GM18870 (cell line): ENCODE data around the gene CENPX.

Experiments used
- ATAC-seq: cut with Tn5 transposase; IDR thresholded peaks from one replicate; pipeline ENCODE4 v1.9.1; 2021; ENCODE audit warnings: moderate library complexity; ENCODE audit not compliant: unreplicated experiment

The CENPX gene

GRCh38 chr17:81980707-81981343 lies 41.9 kb downstream of the CENPX start:
- no peak for ATAC-seq

DNA sequence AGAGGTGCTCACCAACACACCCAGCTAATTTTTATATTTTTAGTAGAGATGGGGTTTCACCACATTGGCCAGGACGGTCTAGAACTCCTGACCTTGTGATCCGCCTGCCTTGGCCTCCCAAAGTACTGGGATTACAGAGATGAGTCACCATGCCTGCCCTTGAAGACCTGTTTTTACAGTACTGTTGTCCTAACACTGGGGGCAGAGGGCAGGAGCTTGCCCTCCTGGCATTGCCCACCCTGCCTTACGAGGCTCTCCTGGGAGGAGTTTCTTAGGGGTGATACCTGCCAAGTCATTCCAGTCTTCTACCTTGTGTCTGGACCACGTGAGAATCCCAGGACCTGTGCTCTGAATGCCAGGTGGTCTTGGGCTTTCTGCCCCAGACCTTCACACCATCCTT lies 42.6 kb downstream of the CENPX start:
- no peak for ATAC-seq

DNA sequence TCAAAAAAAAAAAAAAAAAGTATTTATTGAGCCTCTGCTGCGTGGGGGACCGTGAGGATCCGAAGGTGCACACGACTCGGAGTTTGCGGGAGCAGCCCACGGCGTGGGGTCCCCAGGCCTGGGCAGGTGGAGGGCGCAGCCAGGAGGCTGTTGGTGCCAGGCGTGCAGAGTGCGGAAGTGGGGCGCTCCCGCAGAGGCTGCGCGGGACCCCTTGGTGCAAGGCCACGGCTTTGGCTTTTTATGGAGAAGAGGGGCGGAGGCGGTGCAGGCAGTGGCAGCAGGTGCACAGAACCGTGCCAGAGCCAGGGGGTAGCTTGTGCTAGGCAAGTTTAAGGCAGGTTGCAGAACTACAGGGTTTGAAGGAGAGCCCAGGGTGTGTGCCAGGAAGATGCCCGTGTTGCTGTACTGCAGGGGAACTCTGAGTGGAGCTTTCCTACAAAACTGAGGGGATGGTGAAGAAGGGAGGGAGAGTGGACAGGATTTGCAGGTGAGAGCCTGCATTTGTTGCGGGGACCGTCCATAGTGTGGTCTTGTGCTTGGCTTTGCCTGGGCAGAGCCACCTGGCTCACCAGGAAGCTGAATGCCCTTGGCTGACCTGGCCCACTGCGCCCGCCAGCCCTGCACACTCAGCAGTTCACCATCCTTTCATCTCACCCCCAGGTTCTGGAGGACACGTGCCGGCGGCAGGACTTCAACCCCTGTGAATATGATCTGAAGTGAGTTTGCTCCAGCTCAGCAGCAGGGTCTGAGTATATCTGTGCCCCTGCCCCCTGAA lies 44.0 kb downstream of the CENPX start:
- no peak for ATAC-seq

DNA sequence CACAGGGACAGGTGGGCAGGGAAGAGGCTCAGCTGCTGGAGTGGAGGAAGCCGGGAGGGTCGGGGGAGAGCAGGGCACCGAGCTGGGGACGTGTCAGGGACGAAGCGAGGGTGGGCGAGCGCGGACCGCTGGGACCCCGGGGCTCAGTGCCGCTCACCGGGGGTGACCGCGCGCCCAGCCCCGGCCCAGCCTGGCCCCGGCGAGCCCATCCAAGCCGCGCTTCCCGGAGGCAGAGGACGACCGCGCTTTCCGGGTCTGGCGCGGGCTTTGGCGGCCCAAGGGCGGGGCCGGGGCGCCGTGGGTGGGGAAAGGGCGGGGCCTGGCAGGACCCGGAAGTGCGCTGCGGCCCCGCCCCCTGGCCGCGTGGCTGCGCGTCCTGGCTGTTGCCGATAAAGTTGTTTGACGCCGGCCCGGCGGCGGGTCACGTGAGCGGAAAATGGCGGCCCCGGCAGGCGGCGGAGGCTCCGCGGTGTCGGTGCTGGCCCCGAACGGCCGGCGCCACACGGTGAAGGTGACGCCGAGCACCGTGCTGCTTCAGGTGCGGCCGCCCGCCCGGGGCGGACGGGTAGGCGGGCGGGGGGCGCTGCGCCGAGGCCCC lies 45.4 kb downstream of the CENPX start, which contains the start of gene ASPSCR1:
TSS of gene ASPSCR1 (plus strand) at position 419 of the 598 bp plus-strand sequence. CDS start at position 437, 18 bp downstream.
- peak; percentile 49 for ATAC-seq

DNA sequence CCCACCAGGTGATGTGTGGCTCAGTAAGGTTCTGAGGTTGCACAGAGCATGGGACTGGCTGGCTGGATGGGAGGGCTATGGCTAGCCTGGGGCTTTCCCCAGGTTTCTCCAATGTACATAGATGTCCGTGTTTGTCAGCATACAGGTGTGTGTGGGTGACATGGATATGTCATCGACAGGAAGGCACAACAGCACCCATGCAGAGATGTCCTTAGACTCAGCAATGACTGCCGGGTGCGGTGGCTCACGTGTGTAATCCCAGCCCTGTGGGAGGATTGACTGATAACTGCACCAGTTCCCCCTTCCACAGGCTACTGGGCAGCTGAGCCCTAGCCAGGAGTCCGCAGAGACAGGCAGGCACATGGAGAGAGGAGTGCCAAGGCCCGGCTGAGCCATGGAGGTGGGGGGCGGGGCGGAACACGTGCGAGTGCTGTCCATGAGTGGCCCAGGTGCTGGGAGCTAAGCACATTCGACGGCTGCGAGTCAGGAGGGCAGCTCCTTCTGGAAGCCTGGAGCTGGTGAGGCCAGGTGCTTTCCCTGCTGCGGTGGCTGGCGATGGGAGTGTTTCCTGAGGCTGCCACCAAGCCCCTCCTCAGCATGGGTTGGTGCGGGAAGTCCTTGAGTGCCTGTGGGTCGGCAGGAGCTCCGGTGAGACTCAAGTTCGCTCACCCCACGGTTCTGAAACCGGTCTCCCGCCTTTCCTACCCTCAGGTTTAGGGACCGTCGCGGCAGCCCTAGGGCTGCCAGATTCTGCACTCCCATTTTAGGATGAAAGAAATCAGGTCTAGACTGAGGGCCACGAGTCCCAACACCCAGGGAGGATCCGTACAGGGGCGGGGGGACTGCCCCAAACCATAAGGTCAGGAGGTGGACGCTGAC lies 46.1 kb downstream of the CENPX start:
- ATAC-seq: peak; percentile 7

DNA sequence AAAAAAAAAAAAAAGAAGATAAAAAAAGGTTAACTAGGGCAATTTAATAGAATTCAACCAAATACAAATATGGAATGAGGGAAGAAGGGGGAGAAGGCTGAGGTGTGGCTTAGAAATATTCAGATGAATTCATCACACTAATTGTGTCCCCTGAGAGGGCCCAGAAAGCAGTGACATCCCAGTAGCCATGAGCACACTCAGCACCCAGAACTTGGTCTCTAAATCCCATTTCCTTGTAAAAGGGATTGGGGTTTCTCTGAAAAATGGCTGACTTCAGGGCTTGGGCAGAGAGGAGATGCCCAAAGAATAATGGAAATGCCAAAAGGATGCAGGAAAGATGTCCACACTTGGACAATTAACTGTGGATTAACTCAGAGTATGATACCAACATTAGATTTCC lies 49.2 kb downstream of the CENPX start:
- ATAC-seq: no peak

DNA sequence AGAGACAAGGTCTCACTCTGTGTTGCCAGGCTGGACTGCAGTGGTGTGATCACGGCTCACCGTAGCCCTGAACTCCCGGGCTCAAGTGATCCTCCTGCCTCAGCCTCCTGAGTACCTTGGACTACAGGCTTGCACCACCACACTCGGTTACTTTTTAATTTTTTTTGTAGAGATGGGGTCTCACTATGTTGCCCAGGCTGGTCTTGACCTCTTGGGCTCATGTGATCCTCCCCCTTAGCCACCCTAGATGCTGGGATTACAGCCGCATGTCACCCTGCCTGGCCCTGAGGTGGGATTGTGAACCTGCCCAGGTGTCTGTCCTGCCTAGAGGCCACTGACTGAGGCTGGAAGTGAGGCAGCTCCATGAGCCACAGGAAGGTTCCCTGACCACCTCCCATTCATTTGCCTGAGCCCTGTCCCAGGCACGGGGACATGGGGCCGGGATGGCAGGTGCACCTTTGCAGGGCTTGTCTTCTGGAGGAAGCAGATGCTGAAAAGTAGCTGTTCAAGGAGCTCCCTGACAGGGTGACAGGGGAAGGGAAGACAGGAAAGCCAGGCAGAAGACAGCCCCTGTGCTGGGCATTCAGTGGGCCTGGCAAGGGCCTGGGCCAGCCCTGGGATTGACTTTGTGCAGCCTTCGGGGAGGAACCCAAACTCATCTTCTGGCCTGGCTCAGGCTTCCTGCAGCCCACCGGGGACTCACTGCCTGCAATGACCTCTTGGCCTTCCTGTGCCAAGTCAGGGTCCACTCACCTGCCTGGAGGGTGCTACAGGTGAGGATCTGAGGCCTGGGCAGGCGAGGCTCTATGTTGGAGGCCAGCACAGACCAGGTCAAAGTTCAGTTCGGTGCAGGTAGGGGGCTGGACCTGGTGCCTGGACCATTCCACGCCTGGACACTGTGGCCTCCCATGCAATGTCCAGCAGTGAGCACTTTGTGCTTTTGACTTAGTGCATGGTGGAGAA lies 53.5 kb downstream of the CENPX start:
- ATAC-seq: no peak
